Measurements from ENCODE around the gene PPP1R2C.

Gene PPP1R2C

DNA sequence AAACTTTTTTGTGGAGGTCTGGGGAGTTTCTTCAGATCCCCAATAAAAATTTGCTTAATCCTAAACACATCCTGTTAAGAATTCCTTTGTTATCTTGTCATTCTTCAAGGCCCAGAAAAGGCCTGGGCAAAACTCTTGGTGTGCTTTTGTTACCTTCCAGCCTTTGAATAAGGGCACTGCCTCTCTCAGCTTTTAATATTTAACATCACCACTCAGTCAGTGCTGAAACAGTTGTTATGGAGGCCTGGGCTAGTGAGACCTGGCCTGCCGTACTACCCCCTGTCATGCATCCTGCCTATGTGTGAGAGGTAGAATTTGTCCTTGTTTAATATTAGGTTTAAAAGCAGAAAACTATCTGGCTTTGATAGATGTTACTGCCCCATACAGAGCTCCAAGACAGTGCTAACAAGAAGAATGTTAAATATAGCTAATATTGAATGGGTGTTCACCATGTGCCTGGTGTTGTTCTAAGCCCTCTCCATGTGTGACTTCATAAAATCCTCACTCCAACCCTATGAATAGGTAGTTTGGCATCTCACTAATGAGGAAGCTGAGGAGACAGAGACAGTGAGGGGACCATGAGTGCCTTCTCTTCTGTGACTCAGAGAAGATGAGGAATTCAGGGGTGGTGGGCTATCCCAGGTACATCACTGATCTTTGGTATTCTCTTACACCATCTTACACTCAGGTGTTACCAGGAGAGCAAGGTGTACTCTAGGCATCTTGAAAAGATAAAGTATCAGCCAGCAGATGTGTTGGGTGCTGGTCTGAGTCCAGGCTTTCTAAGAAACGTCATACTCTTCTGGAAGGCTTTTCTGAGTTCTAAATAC, 6.2 kb downstream of the PPP1R2C start:
- TF ChIP-seq CTCF (IDR thresholded peaks at IDR 0.05; ENCODE audit: borderline replicate concordance, insufficient read depth, low read depth, low read length): no peak
- H3K4me3 ChIP-seq (ENCODE audit: low read depth, low read length): no peak overlapping the region

DNA sequence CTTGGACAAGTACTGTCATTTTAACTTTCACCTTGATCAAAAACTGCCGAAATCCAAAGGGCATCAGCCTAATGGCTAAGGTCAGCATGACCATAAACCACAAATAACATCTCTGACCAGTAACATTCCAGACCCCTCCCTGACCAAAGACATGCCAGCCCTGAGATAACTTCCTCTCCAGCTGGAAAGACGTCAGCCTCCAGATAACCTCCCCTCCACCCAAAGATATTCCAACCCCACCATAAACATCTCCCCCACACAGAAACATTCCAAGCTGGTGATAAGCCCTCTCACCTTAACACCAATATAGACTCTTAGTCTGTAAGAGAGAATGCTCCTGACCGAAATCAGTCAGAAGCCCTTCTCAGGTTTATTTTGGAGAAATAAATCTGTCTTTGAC, 7.4 kb downstream of the PPP1R2C start:
- no peak overlapping the region for H3K4me3 ChIP-seq (ENCODE audit: low read depth, low read length)
- TF ChIP-seq CTCF (IDR thresholded peaks at IDR 0.05; ENCODE audit: borderline replicate concordance, insufficient read depth, low read depth, low read length): no peak

DNA sequence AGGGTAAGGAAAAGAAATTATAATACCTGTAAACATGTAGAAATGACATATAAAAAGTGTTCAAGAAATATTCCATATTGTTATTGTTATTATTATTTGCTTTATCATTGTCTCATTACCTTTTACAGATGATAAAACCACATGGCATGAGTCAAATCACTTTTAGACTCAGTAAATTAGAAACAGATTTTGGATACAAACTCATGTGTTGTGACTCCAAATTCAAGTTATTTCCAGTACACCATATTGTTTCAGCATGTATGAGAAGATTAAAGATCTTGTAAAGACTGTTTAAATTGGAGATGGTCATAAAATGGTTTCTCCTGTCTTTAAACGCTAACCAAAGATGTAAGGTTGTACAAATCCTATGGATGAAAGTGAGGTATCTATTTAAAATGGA, 18.1 kb downstream of the PPP1R2C start:
- no peak overlapping the region for H3K4me3 ChIP-seq (ENCODE audit: low read depth, low read length)
- TF ChIP-seq CTCF (IDR thresholded peaks at IDR 0.05; ENCODE audit: borderline replicate concordance, insufficient read depth, low read depth, low read length): no peak

GRCh38 chrX:42755815-42756214, 22.1 kb downstream of the PPP1R2C start:
- TF ChIP-seq CTCF (IDR thresholded peaks at IDR 0.05; ENCODE audit: borderline replicate concordance, insufficient read depth, low read depth, low read length): no peak
- no peak overlapping the region for H3K4me3 ChIP-seq (ENCODE audit: low read depth, low read length)

DNA sequence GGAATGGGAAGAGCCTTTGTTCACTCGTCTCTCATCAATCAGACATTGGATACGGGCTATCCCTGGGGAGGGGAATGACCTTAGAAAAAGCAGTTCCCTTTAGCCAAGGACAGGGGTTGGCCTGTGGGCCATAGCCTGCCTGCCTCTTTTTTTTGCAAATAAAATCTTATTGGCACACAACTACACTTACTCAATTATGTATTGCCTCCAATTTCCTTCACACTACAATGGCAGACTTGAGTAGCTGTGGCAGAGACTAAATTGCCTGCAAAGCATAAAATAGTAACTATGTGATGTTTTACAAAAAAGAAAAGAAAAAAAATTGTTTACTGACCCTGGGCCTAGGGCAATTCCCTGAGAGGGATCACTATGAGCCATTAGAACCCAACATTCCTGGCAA, 23.4 kb downstream of the PPP1R2C start:
- TF ChIP-seq CTCF (IDR thresholded peaks at IDR 0.05; ENCODE audit: borderline replicate concordance, insufficient read depth, low read depth, low read length): no peak
- no peak overlapping the region for H3K4me3 ChIP-seq (ENCODE audit: low read depth, low read length)

- no peak for TF ChIP-seq CTCF (IDR thresholded peaks at IDR 0.05; ENCODE audit: borderline replicate concordance, insufficient read depth, low read depth, low read length)
Measured at GRCh38 chrX:42754115-42754514, 23.8 kb downstream of the PPP1R2C start.

GRCh38 chrX:42752730-42753129, 25.2 kb downstream of the PPP1R2C start:
- no peak for TF ChIP-seq CTCF (IDR thresholded peaks at IDR 0.05; ENCODE audit: borderline replicate concordance, insufficient read depth, low read depth, low read length)
- no peak overlapping the region for H3K4me3 ChIP-seq (ENCODE audit: low read depth, low read length)

More at GRCh38 chrX:42754115-42754514, 23.8 kb downstream of the PPP1R2C start:
- no peak overlapping the region for H3K4me3 ChIP-seq (ENCODE audit: low read depth, low read length)

Data from GM12875 (cell line).